HEK293 (cell line): ENCODE results near the gene GPR89B.

Experiments
- FEZF1 ChIP-seq: fragments of 450-650 bp; formaldehyde crosslinking; IDR thresholded peaks from 2 replicates; pipeline ENCODE4 v1.5.1; 2016; ENCODE audit warnings: missing biosample characterization, missing genetic modification characterization
- GLIS1 ChIP-seq: fragments of 450-650 bp; formaldehyde crosslinking; IDR thresholded peaks from 2 replicates; pipeline ENCODE4 v1.5.1; 2016; ENCODE audit warnings: missing biosample characterization, missing genetic modification characterization
- KLF8 ChIP-seq: fragments of 450-650 bp; formaldehyde crosslinking; IDR thresholded peaks from 2 replicates; pipeline ENCODE4 v1.5.1; 2016; ENCODE audit warnings: missing biosample characterization, missing genetic modification characterization
- MZF1 ChIP-seq: fragments of 450-650 bp; formaldehyde crosslinking; IDR thresholded peaks from 2 replicates; pipeline ENCODE4 v1.5.1; 2017; ENCODE audit warnings: missing biosample characterization, missing genetic modification characterization, borderline replicate concordance
- PATZ1 ChIP-seq: fragments of 450-650 bp; formaldehyde crosslinking; IDR thresholded peaks from 2 replicates; pipeline ENCODE4 v1.5.1; 2016; ENCODE audit warnings: missing biosample characterization, missing genetic modification characterization
- PRDM4 ChIP-seq: fragments of 450-650 bp; formaldehyde crosslinking; IDR thresholded peaks from 2 replicates; pipeline ENCODE4 v1.5.1; 2017; ENCODE audit warnings: missing biosample characterization, missing genetic modification characterization
- SP7 ChIP-seq: fragments of 450-650 bp; formaldehyde crosslinking; IDR thresholded peaks from 2 replicates; pipeline ENCODE4 v1.5.1; 2016; ENCODE audit warnings: missing biosample characterization, missing genetic modification characterization
- ZBTB17 ChIP-seq: fragments of 450-650 bp; formaldehyde crosslinking; IDR thresholded peaks from 2 replicates; pipeline ENCODE4 v1.5.1; 2016; ENCODE audit warnings: missing biosample characterization, missing genetic modification characterization
- ZBTB21 ChIP-seq: fragments of 450-650 bp; formaldehyde crosslinking; IDR thresholded peaks from 2 replicates; pipeline ENCODE4 v1.5.1; 2017; ENCODE audit warnings: missing biosample characterization, missing genetic modification characterization
- ZBTB48 ChIP-seq: fragments of 450-650 bp; formaldehyde crosslinking; IDR thresholded peaks from 2 replicates; pipeline ENCODE4 v1.5.1; 2016; ENCODE audit warnings: missing biosample characterization, missing genetic modification characterization
- ZBTB8A ChIP-seq: fragments of 450-650 bp; formaldehyde crosslinking; IDR thresholded peaks from 2 replicates; pipeline ENCODE4 v1.5.1; 2016; ENCODE audit warnings: missing biosample characterization, missing genetic modification characterization
- ZNF146 ChIP-seq: fragments of 450-650 bp; formaldehyde crosslinking; IDR thresholded peaks from 2 replicates; pipeline ENCODE4 v1.5.1; 2016; ENCODE audit warnings: missing biosample characterization, missing genetic modification characterization
- ZNF18 ChIP-seq: fragments of 450-650 bp; formaldehyde crosslinking; IDR thresholded peaks from 2 replicates; pipeline ENCODE4 v1.5.1; 2016; ENCODE audit warnings: missing biosample characterization, missing genetic modification characterization
- ZNF24 ChIP-seq: fragments of 450-650 bp; formaldehyde crosslinking; IDR thresholded peaks from 2 replicates; pipeline ENCODE4 v1.5.1; 2016; ENCODE audit warnings: missing biosample characterization, missing genetic modification characterization
- ZNF335 ChIP-seq: fragments of 450-650 bp; formaldehyde crosslinking; conservative IDR thresholded peaks from 2 replicates; pipeline ENCODE4 v1.5.1; 2016; ENCODE audit warnings: missing biosample characterization, missing genetic modification characterization
- ZNF341 ChIP-seq: fragments of 450-650 bp; formaldehyde crosslinking; IDR thresholded peaks from 2 replicates; pipeline ENCODE4; 2016; ENCODE audit warnings: low read depth, missing biosample characterization, missing genetic modification characterization
- ZNF366 ChIP-seq: fragments of 450-650 bp; formaldehyde crosslinking; conservative IDR thresholded peaks from 2 replicates; pipeline ENCODE4 v1.5.1; 2016; ENCODE audit warnings: missing biosample characterization, missing genetic modification characterization
- ZNF394 ChIP-seq: fragments of 450-650 bp; formaldehyde crosslinking; IDR thresholded peaks from 2 replicates; pipeline ENCODE4 v1.5.1; 2016; ENCODE audit warnings: missing biosample characterization, missing genetic modification characterization, mild to moderate bottlenecking, moderate library complexity, borderline replicate concordance
- ZNF629 ChIP-seq: fragments of 450-650 bp; formaldehyde crosslinking; IDR thresholded peaks from 2 replicates; pipeline ENCODE4 v1.5.1; 2017; ENCODE audit warnings: missing biosample characterization, missing genetic modification characterization
- ZNF654 ChIP-seq: fragments of 450-650 bp; formaldehyde crosslinking; IDR thresholded peaks from 2 replicates; pipeline ENCODE4 v1.5.1; 2016; ENCODE audit warnings: low read depth, missing biosample characterization, missing genetic modification characterization
- ZNF660 ChIP-seq: fragments of 450-650 bp; IDR thresholded peaks from 2 replicates; pipeline ENCODE4 v1.5.1; 2018; ENCODE audit warnings: missing biosample characterization, mild to moderate bottlenecking, missing genetic modification characterization
- ZNF692 ChIP-seq: fragments of 450-650 bp; formaldehyde crosslinking; IDR thresholded peaks from 2 replicates; pipeline ENCODE4 v1.5.1; 2016; ENCODE audit warnings: missing biosample characterization, missing genetic modification characterization
- ZSCAN16 ChIP-seq: fragments of 450-650 bp; formaldehyde crosslinking; IDR thresholded peaks from 2 replicates; pipeline ENCODE4 v1.5.1; 2016; ENCODE audit warnings: missing biosample characterization, missing genetic modification characterization
- ZXDB ChIP-seq: fragments of 450-650 bp; formaldehyde crosslinking; IDR thresholded peaks from 2 replicates; pipeline ENCODE4 v1.5.1; 2016; ENCODE audit warnings: missing biosample characterization, missing genetic modification characterization
- TF ChIP-seq, protein P1 (sequence below): fragments of 450-650 bp; formaldehyde crosslinking; IDR thresholded peaks from 2 replicates; pipeline ENCODE4 v1.5.1; 2016; ENCODE audit warnings: missing biosample characterization, missing genetic modification characterization
- TF ChIP-seq, protein P2 (sequence below): fragments of 450-650 bp; formaldehyde crosslinking; IDR thresholded peaks from 2 replicates; pipeline ENCODE4 v1.5.1; 2016; ENCODE audit warnings: missing biosample characterization, missing genetic modification characterization, low read depth

Gene GPR89B

GRCh38 chr1:148038462-148039333 is 110.5 kb downstream of the GPR89B start (continued):
- TF ChIP-seq, protein P1, sequence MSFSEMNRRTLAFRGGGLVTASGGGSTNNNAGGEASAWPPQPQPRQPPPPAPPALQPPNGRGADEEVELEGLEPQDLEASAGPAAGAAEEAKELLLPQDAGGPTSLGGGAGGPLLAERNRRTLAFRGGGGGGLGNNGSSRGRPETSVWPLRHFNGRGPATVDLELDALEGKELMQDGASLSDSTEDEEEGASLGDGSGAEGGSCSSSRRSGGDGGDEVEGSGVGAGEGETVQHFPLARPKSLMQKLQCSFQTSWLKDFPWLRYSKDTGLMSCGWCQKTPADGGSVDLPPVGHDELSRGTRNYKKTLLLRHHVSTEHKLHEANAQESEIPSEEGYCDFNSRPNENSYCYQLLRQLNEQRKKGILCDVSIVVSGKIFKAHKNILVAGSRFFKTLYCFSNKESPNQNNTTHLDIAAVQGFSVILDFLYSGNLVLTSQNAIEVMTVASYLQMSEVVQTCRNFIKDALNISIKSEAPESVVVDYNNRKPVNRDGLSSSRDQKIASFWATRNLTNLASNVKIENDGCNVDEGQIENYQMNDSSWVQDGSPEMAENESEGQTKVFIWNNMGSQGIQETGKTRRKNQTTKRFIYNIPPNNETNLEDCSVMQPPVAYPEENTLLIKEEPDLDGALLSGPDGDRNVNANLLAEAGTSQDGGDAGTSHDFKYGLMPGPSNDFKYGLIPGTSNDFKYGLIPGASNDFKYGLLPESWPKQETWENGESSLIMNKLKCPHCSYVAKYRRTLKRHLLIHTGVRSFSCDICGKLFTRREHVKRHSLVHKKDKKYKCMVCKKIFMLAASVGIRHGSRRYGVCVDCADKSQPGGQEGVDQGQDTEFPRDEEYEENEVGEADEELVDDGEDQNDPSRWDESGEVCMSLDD (tag by site-specific recombination), result peak; percentile 58; the same call in 1 of the 2 replicates
- TF ChIP-seq ZBTB21, result peak; percentile 62; the same call in 1 of the 2 replicates
- peak; percentile 78; the same call in 1 of the 2 replicates for TF ChIP-seq ZSCAN16 (tag by site-specific recombination)
- TF ChIP-seq ZNF335 (tag by site-specific recombination), result peak; percentile 25; the same call in 1 of the 2 replicates
- TF ChIP-seq PATZ1 (tag by site-specific recombination), result peak; percentile 58; the same call in 1 of the 2 replicates
- 0 out of 2 replicates have a peak, but pooled peaks have one; percentile 19 for TF ChIP-seq ZNF146
- peak; percentile 39; the same call in 1 of the 2 replicates for TF ChIP-seq ZBTB17 (tag by site-specific recombination)
- peak; percentile 89 for TF ChIP-seq ZNF366 (tag by site-specific recombination)
- 0 out of 2 replicates have a peak, but pooled peaks have one; percentile 6 for TF ChIP-seq FEZF1 (tag by site-specific recombination)
- 0 out of 2 replicates have a peak, but pooled peaks have one; percentile 5 for TF ChIP-seq ZNF654
- TF ChIP-seq ZNF629 (tag by site-specific recombination), result peak; percentile 89
- 0 out of 2 replicates have a peak, but pooled peaks have one; percentile 42 for TF ChIP-seq ZNF692 (tag by site-specific recombination)
- TF ChIP-seq ZNF394 (tag by site-specific recombination), result peak; percentile 57; the same call in 1 of the 2 replicates
- TF ChIP-seq ZXDB (tag by site-specific recombination), result peak; percentile 89
- peak; percentile 57; the same call in 1 of the 2 replicates for TF ChIP-seq ZNF18 (tag by site-specific recombination)
- TF ChIP-seq SP7 (tag by site-specific recombination), result peak; percentile 70
- peak; percentile 72 for TF ChIP-seq PRDM4 (tag by site-specific recombination)
- TF ChIP-seq ZNF660 (tag by site-specific recombination), result peak; percentile 80
- peak; percentile 23; the same call in 1 of the 2 replicates for TF ChIP-seq GLIS1 (tag by site-specific recombination)
- peak; percentile 91; the same call in 1 of the 2 replicates for TF ChIP-seq MZF1 (tag by site-specific recombination)
- TF ChIP-seq ZBTB48 (tag by site-specific recombination), result peak; percentile 69
- peak; percentile 38; the same call in 1 of the 2 replicates for TF ChIP-seq ZNF341
- TF ChIP-seq ZNF24 (tag by site-specific recombination), result 0 out of 2 replicates have a peak, but pooled peaks have one; percentile 54
- TF ChIP-seq ZBTB8A, result peak; percentile 25; the same call in 1 of the 2 replicates
- TF ChIP-seq, protein P2, sequence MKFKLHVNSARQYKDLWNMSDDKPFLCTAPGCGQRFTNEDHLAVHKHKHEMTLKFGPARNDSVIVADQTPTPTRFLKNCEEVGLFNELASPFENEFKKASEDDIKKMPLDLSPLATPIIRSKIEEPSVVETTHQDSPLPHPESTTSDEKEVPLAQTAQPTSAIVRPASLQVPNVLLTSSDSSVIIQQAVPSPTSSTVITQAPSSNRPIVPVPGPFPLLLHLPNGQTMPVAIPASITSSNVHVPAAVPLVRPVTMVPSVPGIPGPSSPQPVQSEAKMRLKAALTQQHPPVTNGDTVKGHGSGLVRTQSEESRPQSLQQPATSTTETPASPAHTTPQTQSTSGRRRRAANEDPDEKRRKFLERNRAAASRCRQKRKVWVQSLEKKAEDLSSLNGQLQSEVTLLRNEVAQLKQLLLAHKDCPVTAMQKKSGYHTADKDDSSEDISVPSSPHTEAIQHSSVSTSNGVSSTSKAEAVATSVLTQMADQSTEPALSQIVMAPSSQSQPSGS (tag by site-specific recombination), result peak; percentile 42; the same call in 1 of the 2 replicates
- peak; percentile 55 for TF ChIP-seq KLF8 (tag by site-specific recombination)
